T-helper 1 cell treated with Interleukin-12 subunit alpha and Interleukin-12 subunit beta and Interleukin-4 antibody, amounts not matched to agents 30 μg/mL and 1 μg/mL, for 36 hours (primary cell): ENCODE results near the gene NRN1.
A peak's percentile ranks its signal among the peaks of the same experiment; 100 is the strongest.

Experiments used
- H3K27ac Mint-ChIP-seq: one replicate; pipeline ENCODE4 v1.8.0; 2021; ENCODE audit warnings: mild to moderate bottlenecking, mixed read lengths
- H3K27me3 Mint-ChIP-seq: one replicate; pipeline ENCODE4 v1.8.0; 2021; ENCODE audit warnings: low read depth, mixed read lengths
- H3K36me3 Mint-ChIP-seq: one replicate; pipeline ENCODE4 v1.8.0; 2021; ENCODE audit warnings: low read depth, mixed read lengths
- H3K4me1 Mint-ChIP-seq: one replicate; pipeline ENCODE4 v1.8.0; 2021; ENCODE audit warnings: low read depth, mixed read lengths
- H3K4me3 Mint-ChIP-seq: one replicate; pipeline ENCODE4 v1.8.0; 2021; ENCODE audit warnings: mild to moderate bottlenecking, moderate library complexity, mixed read lengths
- H3K9me3 Mint-ChIP-seq: one replicate; pipeline ENCODE4 v1.8.0; 2021; ENCODE audit warnings: mixed read lengths

NRN1 gene

DNA sequence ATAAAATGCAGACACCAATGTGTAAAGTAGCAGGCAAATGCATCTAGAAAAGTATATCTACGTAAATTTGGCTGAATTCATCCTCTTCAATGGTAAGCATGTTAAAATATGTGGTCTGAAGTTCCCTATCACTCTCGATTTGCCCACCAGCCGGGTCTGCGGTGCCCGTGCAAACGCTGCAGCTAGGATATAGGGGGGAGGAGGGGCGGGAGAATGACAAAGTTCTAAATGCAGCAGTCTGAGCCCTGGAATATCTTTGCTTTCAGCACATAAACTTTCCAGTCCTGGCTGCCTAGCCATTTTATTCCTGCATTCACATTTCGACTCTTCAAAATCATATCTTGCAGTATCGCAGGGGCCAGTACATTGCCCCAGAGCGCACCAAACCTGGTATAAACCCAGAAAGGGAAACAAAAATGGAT is 708 bp downstream of the NRN1 start:
- peaks cover 18% of the 10 kb centered on the region for H3K36me3 Mint-ChIP-seq
- peak overlapping the region; percentile 76 for H3K27ac Mint-ChIP-seq
- no peaks in the 10 kb centered on the region for H3K9me3 Mint-ChIP-seq
- H3K27me3 Mint-ChIP-seq, result peaks cover 79% of the 10 kb centered on the region
- peaks cover 34% of the 10 kb centered on the region for H3K4me1 Mint-ChIP-seq
- peak overlapping the region; percentile 43 for H3K4me3 Mint-ChIP-seq

DNA sequence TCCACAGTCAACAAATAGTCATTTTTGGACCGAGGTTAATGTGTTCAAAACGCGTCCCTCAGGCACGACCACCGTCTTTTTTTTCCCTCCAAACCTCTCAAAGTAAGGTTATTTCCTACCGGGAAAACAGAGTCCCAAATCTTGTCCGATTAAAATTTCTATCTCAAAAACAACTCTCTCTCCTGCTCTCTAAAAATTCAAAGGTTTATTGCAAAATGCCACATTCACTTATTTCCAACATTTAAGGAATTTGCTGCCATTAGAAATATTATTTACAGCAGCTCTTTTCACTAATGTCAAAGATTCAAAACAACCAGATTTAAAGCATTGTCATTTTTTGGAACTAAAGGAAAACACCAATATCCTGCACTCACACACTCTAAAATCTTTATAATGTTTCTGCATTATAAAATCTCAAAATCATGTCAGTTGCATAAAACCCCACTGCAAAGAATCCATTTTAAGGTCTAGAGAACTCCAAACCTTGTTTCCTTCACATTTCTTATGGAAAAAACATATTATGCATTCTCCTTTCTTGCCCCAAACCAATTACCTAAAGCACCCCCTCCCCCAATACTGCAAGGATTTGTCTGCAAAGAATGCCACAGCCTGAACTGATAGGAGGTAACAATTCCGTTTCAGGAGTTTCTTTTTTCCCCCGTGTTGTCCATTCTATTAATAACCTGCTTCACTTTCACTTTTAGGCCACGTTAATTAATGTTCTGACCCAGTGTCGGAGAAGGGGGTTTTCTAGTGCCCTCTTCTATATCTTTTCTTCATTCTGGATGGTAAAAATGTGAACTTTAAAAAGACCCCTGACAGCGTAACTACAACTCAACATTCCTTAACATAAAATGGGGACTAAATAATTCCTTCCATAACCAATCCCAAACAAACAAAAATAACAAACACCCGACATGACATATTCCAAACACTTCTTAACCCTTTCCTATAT is 1.4 kb downstream of the NRN1 start:
- H3K27ac Mint-ChIP-seq, result peak overlapping the region; percentile 86
- H3K4me3 Mint-ChIP-seq, result peak overlapping the region; percentile 79
- H3K4me1 Mint-ChIP-seq, result peaks cover 34% of the 10 kb centered on the region
- peaks cover 2% of the 10 kb centered on the region for H3K9me3 Mint-ChIP-seq
- peaks cover 20% of the 10 kb centered on the region for H3K36me3 Mint-ChIP-seq
- H3K27me3 Mint-ChIP-seq, result peaks cover 86% of the 10 kb centered on the region

DNA sequence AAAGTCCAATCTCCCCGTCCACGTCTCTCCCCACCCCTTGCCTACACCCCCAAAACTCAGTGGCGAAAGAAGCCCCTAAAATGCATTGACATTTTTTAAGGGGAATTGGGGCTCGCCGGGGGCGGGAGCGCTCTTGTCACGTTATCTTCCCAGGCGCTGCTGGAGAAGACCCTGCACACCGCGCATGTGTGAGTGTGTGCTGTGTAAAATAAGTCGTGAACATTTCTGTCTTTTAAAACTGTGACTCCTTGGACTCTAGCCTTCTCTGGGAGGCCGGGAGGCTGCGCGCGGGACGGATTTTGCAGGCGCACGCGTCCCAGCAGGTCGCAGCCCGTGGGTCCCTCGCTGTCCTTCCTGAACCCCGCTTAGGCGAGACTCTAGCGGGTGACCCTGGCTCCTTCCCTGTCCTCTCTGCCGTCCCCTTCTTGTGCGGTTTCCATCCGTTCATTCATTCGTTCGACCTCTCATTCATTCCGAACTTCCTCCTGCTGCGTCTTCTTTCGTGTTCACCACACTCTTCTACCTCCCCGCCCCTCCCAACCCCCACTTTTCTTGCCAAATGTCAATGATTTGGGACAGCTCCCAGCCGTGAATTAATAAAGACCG is 2.2 kb downstream of the NRN1 start:
- H3K27ac Mint-ChIP-seq, result peak overlapping the region; percentile 86

GRCh38 chr6:6003621-6004366 is 2.9 kb downstream of the NRN1 start:
- H3K9me3 Mint-ChIP-seq, result peaks cover 8% of the 10 kb centered on the region

More for the DNA sequence above, 2.2 kb downstream of the NRN1 start:
- Mint-ChIP-seq H3K4me1 (peaks cover 40% of the 10 kb centered on the region), H3K27me3 (peaks cover 87% of the 10 kb centered on the region), H3K36me3 (peaks cover 24% of the 10 kb centered on the region), H3K9me3 (peaks cover 6% of the 10 kb centered on the region), H3K4me3 (peak overlapping the region; percentile 79)

DNA sequence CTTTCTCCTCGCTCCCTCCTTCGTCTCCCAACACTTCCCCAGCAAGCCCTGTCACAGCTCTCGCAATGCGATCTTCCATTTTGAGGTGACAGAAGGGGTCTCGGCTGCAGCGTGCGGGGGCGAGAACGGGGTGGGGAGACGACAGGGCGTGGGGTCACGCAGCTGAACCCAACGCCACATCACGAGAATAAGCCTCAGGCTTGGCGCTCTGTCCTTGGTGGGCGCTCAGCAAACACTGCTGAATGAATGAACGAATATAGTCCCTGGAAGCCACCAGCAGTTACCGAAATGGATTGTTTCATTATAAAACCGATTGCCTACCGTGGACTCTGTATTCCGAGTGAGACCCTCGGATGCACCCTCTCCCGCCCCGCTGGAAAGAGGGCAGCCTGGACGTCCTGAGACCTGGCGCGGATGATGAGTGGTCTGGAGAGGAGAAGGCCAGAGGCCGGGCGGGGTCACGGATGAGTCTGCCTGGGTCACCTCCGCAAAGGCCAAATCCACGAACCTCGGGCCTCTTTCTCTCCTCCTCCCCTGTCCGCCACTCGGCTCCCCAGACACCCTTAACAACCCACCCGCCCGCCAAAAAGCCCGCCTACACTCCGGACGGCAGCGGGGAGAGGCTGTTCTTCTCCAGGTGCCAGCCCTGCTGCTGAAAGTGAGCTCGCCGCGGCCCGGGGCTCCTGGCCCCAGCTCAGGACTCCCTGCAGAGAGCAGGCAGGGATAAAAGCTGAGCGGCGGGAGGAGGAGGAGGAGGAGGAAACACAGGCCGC is 3.7 kb downstream of the NRN1 start:
- Mint-ChIP-seq H3K27me3 (peaks cover 91% of the 10 kb centered on the region), H3K4me1 (peaks cover 44% of the 10 kb centered on the region), H3K4me3 (peak overlapping the region; percentile 71), H3K27ac (peak overlapping the region; percentile 82), H3K9me3 (peaks cover 11% of the 10 kb centered on the region), H3K36me3 (peaks cover 26% of the 10 kb centered on the region)

More at GRCh38 chr6:6003621-6004366, 2.9 kb downstream of the NRN1 start:
- Mint-ChIP-seq H3K4me3 (peak overlapping the region; percentile 79), H3K27ac (peak overlapping the region; percentile 86), H3K36me3 (peaks cover 24% of the 10 kb centered on the region), H3K4me1 (peaks cover 42% of the 10 kb centered on the region), H3K27me3 (peaks cover 88% of the 10 kb centered on the region)

DNA sequence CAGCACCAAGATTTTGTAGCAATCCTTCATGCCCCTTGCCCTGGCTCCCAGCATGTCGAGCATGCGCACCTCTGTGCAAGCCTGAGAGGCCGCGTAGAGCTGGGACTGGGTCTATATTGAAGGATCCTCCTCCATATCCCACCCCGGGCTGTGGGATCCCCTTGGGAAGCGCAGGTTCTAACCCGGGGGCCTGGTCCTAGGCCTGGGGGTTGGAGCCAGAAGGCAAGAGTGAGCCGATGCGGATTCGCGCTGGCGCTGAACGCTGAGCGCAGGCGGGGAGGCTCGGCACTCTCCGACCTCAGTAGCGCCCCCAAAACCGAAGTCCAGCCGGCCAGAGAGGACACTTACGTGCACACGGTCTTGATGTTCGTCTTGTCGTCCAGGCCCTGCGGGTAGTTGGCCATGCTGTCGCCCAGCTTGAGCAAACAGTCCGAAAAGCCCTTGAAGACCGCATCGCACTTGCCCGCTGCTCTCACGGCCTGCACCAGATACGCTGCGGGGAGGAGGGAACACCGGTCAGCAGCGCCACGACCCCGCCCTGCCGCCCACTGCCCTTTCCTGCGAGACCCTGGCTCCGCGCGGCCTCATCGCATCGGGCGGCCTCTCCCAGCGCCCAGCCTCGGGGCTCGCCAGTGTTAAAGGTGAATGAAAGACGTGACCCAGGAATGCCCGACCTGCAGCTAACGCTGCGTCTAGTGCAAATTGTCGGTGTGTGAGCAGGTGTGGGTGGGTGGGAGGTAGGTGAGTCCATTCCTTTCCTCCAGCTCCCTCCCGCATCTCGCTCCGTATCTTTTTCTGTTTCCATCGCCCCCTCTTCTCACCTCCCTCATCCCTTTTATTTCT is 4.5 kb downstream of the NRN1 start:
- peaks cover 46% of the 10 kb centered on the region for H3K4me1 Mint-ChIP-seq
- H3K27me3 Mint-ChIP-seq, result peaks cover 91% of the 10 kb centered on the region

DNA sequence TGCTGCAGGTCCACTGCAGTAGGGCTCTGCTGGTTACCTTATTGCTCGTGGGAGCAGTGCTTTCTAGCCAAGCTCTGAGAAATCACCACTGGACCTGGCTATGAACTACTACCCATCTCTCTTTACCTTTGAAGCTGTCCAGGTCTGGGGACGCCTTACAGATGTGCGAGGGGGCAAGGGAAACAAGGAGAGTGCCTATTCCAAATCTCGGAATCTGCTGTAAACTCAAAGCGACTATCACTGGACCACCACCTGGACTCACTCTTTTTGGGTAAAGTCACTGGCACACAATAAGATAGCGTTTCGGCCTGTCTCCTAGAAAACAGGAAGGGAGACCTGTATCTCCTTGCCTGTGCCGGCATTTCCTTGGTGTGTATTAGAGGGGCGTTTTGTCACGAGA is 5.3 kb downstream of the NRN1 start:
- Mint-ChIP-seq H3K9me3 (peaks cover 11% of the 10 kb centered on the region), H3K4me1 (peaks cover 48% of the 10 kb centered on the region), H3K4me3 (no peak overlapping the region), H3K27me3 (peaks cover 90% of the 10 kb centered on the region), H3K36me3 (peaks cover 26% of the 10 kb centered on the region), H3K27ac (peak overlapping the region; percentile 52)

More for the DNA sequence above, 4.5 kb downstream of the NRN1 start:
- Mint-ChIP-seq H3K27ac (peak overlapping the region; percentile 82), H3K9me3 (peaks cover 11% of the 10 kb centered on the region), H3K36me3 (peaks cover 26% of the 10 kb centered on the region), H3K4me3 (peak overlapping the region; percentile 71)

DNA sequence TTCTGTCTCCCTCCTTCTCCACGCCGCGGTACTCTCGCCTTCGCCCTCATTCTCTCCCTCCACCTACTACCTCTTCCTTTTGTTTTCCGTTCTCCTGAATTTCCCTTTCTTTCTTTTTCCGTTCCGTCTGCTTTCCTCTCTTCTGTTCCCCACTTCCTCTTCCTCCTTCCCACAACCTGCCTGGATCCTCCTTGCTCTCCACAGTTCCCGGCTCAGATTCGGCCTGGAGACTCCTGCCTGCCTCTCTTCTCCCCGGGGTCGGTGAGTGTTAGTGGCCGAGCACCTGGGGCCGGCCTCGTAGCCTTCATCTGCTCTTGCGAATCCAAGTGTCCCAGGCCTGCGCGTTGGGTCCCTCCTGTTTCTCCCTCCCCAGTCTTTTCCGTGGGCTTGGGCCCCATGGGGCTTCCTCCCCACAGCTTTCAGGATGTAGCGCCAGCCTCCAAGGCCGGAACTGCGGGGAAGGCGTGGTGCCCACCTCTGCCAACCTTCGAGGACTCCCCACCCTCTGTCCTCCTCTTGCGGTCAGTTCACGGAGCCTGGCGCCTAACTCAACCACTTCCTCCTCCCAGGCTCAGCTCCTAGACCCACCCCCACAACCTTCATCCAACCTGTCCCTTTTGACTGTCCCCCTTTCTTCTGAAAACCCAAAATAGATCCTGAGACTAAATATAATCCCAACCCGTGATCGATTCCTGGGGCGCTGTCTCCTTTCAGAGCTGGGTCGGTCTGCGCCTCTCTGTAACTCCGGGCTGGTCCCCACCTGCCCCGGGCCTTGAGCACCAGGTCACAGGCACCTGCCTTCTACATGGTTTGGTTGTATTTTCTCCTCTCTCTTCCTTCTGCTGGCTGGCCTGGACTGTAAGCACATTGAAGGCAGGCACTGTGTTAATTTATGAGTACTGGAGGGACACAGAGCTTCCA is 6.8 kb downstream of the NRN1 start:
- Mint-ChIP-seq H3K36me3 (peaks cover 20% of the 10 kb centered on the region), H3K4me1 (peaks cover 56% of the 10 kb centered on the region), H3K4me3 (peak overlapping the region; percentile 40), H3K27ac (peak overlapping the region; percentile 18), H3K27me3 (peaks cover 90% of the 10 kb centered on the region), H3K9me3 (peaks cover 17% of the 10 kb centered on the region)

DNA sequence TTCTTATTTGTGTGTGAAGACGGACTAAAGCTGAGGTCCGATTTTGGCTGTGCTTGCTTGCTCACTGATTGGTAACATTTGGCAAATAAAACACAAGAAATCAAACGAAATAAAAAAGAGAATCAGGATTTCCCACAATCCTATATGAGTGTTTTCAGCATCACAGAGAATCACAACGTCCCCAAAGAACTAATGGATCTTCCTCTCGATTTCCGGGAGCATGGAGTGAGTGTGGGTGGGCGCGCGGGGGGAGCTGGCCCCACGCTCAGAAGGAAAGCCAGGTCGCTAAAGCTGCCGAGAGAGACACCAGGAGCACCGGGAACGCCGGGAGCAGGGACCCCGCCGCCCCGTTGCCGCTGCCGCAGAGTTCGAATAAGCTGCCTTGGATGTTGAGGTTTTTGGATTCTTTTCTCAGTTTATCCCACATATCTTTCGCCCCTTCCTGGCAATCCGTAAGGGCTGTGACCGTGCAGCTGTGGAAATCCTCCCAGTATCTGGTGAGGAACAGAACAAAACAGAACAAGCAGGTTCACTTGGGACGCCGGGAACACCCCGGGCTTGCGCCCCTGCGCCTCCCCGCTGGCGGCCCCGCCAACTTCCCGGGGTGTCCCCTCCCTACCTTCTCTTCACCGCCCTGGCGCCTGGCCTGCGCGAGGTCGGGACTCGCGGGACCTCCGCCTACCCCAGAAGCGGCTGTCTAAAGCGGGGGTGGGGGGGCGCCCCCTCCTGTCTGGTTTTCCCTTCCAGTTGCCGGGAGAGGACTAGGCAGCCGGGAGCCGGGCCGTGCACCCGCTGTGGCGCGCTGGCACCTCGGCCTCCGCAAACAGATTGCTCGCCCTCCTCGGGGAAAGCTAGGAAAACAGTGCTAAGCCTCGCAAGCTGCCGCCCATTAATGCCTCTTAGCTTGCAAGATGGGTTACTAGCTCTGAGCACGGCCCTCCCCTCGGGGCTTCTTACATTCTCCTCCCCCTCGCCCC is 7.7 kb downstream of the NRN1 start:
- Mint-ChIP-seq H3K36me3 (peaks cover 16% of the 10 kb centered on the region), H3K9me3 (peaks cover 17% of the 10 kb centered on the region), H3K27me3 (peaks cover 90% of the 10 kb centered on the region), H3K27ac (peak overlapping the region; percentile 75), H3K4me1 (peaks cover 51% of the 10 kb centered on the region), H3K4me3 (peak overlapping the region; percentile 25)

DNA sequence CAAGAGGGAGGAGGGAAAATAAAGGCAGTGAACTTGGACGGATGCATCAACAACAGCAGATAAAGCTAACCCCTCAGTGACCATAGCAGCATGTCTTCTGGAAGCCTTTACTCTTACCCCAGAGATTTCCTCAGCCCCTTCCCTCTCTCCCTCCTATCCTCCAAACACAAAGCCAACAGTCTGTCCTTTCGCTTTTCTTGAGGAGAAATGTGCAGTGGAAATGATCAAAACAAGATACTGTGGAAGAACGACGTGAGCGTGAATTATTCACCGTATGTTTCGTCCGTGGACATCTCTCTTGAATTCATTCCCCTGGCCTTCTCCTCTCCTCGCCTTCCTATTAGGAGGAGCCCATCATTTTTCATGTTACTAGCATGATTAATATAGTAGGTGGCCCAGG is 8.5 kb downstream of the NRN1 start:
- Mint-ChIP-seq H3K27me3 (peaks cover 95% of the 10 kb centered on the region), H3K4me3 (peak overlapping the region; percentile 47), H3K9me3 (peaks cover 17% of the 10 kb centered on the region), H3K27ac (no peak overlapping the region), H3K4me1 (peaks cover 49% of the 10 kb centered on the region), H3K36me3 (peaks cover 17% of the 10 kb centered on the region)

DNA sequence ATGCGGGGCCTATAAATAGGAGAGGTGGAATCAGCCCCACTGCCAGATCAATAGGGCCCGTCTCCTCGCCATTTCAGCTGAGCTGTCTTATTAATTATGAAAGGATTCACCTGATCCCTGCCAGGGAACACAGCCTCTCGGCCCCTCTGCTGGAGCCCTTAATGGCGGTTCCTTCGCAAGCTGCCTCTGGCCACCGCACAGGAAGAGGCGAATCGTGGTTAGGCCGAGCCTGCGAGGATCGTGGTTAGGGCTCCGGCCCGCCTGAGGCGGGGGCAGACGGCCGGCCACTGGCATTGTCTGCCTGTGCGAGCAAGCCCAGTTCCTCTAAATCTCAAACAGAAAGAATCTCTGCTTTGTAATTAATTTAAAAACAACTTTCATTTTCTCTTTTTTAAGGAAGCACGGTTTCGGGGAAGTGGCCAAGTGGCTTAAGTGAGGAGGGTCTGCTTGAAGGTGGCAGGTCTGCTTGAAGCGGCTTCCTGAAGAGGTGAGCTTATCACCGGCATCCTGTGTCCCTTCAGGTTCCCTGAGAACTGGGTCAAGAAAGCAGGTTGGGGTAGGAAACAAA is 9.2 kb downstream of the NRN1 start:
- no peak overlapping the region for H3K27ac Mint-ChIP-seq
- H3K36me3 Mint-ChIP-seq, result peaks cover 14% of the 10 kb centered on the region
- peak overlapping the region; percentile 89 for H3K4me3 Mint-ChIP-seq
- H3K27me3 Mint-ChIP-seq, result peaks cover 95% of the 10 kb centered on the region
- peaks cover 17% of the 10 kb centered on the region for H3K9me3 Mint-ChIP-seq
- peaks cover 43% of the 10 kb centered on the region for H3K4me1 Mint-ChIP-seq
